HG03060 (cell line): ENCODE measurements around the gene GCH1.
"Not testable (repeated sequence)": the region's sequence is repeated elsewhere in the genome, so short reads cannot be mapped to it uniquely, and the experiment has no call there.

Experiments
- ATAC-seq: cut with Tn5 transposase; IDR thresholded peaks from one replicate; pipeline ENCODE4 v1.9.1; 2021; ENCODE audit warnings: low read depth, moderate number of reproducible peaks; ENCODE audit not compliant: unreplicated experiment

The GCH1 gene

GRCh38 chr14:54909817-54910558 is 7.4 kb upstream of the GCH1 start:
- ATAC-seq, result no peak

DNA sequence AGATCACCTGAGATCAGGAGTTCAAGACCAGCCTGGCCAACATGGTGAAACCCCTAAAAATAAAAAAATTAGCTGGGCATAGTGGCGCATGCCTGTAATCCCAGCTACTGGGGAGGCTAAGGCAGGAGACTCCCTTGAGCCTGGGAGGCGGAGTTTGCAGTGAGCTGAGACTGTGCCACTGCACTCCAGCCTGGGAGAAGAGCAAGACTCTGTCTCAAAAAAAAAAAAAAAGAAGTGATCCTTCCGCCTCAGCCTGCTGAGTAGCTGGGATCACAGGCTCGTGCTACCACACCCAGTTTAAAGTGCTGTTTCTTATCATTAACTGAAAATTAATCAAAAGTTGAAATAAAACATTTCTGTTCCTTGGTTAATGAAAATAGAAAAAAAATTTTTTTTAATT is 6.3 kb upstream of the GCH1 start:
- not testable (repeated sequence) for ATAC-seq

- no peak for ATAC-seq
These were observed 5.6 kb upstream of the GCH1 start for GRCh38 chr14:54908190-54908589.

GRCh38 chr14:54906075-54906474 is 3.4 kb upstream of the GCH1 start:
- ATAC-seq, result no peak

GRCh38 chr14:54902143-54902520 is 494 bp downstream of the GCH1 start:
- peak; percentile 18 for ATAC-seq

GRCh38 chr14:54901380-54902142 is 1.1 kb downstream of the GCH1 start:
- ATAC-seq, result no peak

DNA sequence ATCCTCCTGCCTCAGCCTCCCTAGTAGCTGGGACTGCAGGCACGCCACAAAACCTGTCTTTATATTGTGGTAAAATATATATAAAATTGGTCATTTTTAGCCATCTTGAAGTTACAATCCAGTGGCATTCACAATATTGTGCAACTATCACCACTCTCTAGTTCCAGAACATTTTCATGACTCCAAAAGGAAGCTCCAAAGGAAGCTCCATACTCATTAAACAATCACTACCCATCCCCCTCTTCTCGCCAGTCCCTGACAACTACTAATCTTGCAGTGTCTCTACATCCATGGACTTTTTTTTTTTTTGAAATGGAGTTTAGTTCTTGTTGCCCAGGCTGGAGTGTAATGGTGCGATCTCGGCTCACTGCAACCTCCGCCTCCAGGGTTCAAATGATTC is 3.1 kb downstream of the GCH1 start:
- ATAC-seq, result no peak

DNA sequence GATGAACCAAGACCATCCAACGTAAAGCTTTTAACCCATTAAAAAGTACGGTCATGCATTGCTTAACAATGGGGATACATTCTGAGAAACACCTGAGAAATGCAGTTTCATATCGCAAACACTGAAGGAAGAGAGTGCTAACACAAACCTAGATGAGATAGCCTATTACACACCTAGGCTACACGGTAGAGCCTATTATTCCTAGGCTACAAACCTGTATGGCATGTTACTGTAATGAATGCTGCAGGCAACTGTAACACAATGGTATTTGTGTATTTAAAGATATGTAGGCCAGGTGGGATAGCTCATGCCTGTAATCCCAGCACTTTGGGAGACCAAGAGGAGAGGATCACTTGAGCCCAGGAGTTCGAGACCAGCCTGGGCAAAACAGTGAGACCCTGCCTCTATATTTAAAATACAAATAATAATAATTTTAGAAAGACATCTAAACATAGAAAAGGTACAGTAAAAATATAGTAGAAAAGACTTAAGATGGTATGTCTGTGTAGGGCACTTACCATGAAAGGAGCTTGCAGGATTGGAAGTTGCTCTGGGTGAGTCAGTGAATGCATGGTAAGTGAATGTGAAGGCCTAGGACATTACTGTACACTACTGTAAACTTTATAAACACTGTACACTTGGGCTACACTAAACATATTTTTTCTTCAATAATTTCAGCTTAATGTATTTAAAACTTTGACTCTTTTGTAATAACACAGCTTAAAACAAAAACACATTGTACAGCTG is 4.6 kb downstream of the GCH1 start:
- not testable (repeated sequence) for ATAC-seq

DNA sequence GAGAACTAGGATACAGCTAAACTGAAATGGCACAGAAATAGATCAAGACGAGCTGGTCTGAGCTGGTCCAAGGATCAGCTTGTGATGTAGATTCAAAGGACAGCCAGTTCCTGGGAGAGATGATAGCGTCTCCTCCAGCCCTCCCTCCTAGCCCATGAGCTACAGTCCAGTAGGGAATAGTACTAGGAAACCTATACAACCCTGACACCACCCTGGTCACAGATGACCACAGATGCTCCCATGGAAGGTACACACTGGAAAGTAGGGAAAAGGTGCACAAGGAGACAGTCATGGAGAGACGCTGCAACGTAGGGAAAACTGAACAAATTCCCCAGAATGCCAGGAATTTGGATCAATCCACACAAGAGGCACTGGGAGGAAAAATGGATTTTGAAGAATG is 6.9 kb downstream of the GCH1 start:
- ATAC-seq, result no peak

DNA sequence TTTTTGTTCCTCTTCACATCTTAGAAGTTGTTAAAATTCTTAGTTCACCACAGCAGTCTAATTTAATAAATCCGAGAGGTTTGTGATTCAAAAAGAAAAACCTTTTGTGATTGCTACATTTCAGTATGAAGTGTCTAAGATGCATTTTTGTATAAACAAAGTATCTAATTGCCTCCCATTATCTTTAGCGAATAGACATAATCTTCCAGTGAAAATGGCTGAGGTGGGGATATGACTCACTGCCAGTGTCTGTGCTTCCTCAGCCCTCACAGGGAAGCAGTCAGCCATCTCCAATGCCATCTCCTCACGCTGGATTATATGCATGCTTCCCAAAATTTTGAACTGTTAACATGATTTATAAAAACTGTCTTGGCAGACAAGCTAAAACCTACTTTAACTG is 7.6 kb downstream of the GCH1 start:
- ATAC-seq, result no peak

- no peak for ATAC-seq
These were observed 9.4 kb downstream of the GCH1 start for GRCh38 chr14:54893151-54893760.

DNA sequence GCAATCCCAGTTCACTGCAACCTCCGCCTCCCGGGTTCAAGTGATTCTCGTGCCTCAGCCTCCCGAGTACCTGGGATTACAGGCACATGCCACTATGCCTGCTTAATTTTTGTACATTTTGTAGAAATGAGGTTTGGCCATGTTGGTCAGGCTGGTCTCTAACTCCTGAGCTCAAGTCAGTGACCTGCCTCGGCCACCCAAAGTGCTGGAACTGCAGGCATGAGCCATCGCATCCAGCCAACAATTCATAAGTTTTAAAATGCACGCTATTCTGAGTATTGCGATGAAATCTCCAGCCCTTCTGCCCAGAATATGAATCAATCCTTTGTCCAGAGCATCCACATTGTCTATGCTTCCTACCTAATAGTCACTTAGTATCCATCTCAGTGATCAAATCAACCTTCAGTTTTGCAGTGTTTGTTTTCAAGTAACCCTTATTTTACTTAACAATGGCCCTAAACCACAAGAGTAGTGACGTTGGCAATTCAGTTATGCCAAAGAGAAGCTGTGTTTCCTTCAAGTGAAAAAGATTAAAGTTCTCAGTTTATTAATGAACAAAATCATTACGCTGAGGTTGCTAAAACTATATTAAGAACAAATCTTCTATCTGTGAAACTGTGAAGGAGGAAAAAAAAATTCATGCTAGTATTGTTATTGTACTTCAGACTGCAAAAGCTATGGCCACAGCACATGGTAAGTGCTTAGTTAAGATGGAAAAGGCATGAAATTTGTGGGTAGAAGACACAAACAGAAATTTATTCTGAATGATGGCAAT is 11.0 kb downstream of the GCH1 start:
- no peak for ATAC-seq

DNA sequence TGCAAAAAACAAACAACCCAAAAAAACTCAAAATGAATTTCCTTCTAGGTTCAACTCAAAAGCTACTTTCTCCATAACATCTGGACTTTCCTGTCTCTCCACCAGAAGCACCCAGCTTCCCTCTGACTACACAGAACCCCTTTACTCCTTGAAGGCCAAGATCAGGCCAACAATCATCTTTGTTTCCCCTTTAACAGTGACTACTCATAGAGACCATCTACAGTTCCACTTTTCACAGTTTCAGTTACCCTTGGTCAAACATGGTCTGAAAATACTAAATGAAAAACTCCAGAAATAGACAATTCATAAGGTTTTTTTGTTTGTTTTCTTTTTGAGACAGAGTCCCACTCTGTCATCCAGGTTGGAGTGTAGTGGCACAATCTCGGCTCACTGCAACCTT is 11.8 kb downstream of the GCH1 start:
- ATAC-seq, result peak; percentile 69

DNA sequence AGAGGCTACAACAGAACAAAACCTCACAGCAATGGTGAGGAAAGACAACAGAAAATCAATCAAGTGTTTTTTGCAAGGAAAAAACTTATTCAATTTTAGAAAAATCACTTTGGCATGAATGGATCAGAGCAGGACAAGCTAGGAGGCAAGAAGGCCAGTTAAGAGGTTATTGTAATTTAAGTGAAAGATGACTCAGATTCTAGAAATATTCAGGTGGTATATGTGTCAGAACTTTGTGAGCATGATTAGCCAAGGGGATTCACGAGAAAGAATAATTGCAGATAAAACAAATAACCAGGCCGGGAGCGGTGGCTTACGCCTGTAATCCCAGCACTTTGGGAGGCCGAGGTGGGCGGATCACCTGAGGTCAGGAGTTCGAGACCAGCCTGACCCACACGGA is 12.7 kb downstream of the GCH1 start:
- ATAC-seq, result no peak

DNA sequence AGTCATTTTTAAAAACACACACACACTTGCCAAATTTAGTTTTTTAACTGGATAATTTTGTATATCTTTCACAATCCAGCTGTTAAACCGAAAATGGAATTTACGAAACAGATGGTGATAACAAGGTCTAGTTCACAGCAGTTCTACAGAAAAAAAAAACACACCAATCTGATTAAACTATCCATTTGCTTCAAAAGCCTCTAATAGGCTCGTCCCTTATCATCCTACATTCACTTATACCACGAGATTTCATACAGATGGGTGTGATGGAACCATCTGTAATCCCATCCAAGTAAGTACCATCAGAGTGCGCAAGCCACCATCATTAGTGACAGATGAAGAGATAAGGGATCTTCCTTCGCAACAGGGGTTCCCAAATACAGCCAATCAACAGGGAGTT is 20.1 kb downstream of the GCH1 start:
- ATAC-seq, result no peak

DNA sequence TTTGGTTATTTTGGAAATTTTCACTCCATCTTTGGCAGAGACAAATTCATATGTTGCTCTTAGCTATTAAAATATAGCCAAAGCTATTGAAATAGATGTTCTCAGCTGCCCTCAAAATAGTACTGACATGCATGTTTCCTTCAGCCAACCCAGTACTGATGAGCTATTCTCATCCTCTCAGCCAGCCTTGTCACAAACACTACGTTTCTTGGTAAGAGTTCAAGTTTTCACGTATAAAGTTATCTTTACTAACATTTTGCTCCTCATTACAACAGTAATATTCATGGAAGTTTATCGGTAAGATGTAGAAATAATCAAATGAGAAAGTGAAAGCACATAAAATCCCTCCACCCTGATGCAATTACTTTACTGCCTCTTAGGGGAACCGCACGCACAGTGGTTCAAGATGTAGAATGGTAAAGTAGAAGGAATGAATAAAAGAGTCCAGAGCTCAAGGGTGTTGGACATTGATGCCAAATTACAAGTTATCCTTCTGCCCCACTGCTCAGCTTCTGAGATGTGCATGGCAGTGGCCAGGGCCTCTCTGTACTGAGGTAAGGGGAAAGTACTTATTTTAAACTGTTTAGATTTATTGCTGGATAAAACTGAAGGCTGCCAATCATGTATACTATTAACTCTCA is 20.7 kb downstream of the GCH1 start:
- ATAC-seq, result no peak

- ATAC-seq, result no peak
These were observed 21.3 kb downstream of the GCH1 start for GRCh38 chr14:54881235-54881760.

DNA sequence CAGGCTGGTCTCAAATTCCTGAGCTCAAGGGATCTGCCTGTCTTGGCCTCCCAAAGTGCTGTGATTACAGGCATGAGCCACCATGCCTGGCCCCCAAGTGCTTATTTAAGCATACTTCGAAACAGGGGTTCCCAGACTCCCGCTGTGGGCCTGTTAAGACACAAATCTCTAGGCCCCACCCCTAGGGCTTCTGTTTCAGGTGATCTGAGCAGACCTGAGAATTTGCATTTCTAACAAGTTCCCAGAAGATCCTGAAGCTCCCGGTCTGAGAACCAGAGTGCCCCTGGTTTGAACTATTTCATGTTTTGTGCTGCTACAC is 25.0 kb downstream of the GCH1 start:
- no peak for ATAC-seq

DNA sequence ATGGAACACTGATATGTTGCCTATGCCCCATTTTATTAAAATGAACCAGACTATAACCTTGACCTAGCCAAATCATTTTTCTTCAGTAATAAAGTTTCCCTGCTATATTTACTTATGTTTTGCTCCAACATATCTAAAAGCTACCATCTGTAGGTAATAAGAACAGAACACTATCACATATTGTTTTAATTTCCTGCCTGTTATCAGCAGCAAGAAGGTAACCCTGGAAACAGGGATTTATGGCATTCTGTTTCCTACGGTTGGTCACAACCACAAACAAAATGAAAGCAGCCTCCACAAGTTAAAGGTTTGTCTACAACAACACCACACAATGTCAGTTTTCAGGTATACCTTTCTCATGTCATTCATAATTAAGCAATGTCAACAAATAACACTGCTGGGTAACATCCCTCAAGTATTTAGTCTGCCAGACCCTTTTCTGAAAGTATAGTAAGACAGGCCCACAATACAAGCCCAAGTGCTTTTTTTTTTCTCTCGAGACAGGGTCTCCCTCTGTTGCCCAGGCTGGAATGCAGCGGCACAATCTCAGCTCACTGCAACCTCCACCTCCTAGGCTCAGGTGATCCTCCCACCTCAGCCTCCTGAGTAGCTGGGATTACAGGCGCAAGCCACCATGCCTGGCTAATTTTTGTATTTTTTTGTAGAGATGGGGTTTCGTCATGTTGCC is 25.5 kb downstream of the GCH1 start:
- no peak for ATAC-seq
